ENCODE results near the gene RNU11. TPM values are rescaled to one million over a fixed set of nuclear protein-coding genes. Genes with fewer than 3 reads are reported as not detected.

Gene RNU11
- total RNA-seq, 1 experiment from 2014 or later, result not detected

DNA sequence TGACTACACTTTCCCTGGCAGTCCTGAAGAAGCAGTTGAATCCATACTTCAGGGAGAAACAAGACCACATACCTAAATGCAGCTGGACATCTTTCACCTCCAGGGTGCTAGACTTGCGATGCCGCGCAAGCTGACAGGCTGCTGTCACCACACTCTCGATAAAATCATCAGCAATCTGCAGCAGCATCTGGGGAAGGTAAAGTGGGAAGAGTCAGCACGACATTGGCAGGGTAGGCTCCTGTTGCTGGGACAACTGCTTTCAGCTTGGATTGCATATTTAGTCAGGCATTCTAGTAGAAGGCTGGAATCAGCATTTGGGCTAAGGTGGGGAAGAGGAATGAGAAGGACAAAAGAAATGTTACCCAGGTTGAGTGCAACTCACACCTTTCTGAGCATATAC is 35.2 kb upstream of the RNU11 start (continued):
- TF ChIP-seq, protein P1, sequence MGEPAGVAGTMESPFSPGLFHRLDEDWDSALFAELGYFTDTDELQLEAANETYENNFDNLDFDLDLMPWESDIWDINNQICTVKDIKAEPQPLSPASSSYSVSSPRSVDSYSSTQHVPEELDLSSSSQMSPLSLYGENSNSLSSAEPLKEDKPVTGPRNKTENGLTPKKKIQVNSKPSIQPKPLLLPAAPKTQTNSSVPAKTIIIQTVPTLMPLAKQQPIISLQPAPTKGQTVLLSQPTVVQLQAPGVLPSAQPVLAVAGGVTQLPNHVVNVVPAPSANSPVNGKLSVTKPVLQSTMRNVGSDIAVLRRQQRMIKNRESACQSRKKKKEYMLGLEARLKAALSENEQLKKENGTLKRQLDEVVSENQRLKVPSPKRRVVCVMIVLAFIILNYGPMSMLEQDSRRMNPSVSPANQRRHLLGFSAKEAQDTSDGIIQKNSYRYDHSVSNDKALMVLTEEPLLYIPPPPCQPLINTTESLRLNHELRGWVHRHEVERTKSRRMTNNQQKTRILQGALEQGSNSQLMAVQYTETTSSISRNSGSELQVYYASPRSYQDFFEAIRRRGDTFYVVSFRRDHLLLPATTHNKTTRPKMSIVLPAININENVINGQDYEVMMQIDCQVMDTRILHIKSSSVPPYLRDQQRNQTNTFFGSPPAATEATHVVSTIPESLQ (CRISPR knock-in tag; IDR thresholded peaks at IDR 0.05), result no peak

DNA sequence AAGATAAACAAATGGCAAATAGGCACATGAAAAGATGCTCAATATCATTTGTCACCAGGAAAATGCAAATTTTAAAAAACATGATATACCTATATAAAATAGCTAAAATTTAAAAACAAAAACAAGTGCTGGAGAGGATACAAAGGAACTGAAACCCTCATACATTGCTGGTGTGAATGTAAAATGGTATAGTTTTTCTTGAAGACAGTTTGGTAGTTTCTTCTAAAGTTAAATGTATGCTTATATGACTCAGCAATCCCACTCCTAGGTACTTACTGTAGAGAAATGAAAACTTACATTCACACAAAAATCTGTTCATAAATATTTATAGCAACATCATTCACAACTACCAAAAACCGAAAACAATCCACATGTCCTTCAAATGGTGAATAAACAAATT is 16.7 kb upstream of the RNU11 start:
- ATAC-seq (no peak), DNase-seq (ENCODE audit: low spot score) (no peak)
- Mint-ChIP-seq H3K27me3 (ENCODE audit: low read depth) (no peaks in the 10 kb centered on the region), H3K27ac (no peak overlapping the region), H3K4me1 (no peaks in the 10 kb centered on the region), H3K36me3 (peaks cover 3% of the 10 kb centered on the region; the same call in 1 of the 2 replicates), H3K9me3 (peaks cover 4% of the 10 kb centered on the region; the same call in 1 of the 2 replicates), H3K4me3 (no peak overlapping the region)
- CTCF ChIA-PET, result no interaction called here
- TF ChIP-seq, protein P1 (CRISPR knock-in tag; IDR thresholded peaks at IDR 0.05), result no peak
- no peak for TF ChIP-seq RORB (CRISPR knock-in tag; IDR thresholded peaks at IDR 0.05)
- no peak for TF ChIP-seq ESRRA (CRISPR knock-in tag; IDR thresholded peaks at IDR 0.05; ENCODE audit: borderline replicate concordance)
- no peak for TF ChIP-seq IRF2 (CRISPR knock-in tag; IDR thresholded peaks at IDR 0.05; ENCODE audit: borderline replicate concordance, low read depth)
- TF ChIP-seq, protein P2, sequence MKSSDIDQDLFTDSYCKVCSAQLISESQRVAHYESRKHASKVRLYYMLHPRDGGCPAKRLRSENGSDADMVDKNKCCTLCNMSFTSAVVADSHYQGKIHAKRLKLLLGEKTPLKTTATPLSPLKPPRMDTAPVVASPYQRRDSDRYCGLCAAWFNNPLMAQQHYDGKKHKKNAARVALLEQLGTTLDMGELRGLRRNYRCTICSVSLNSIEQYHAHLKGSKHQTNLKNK (CRISPR knock-in tag; IDR thresholded peaks at IDR 0.05), result no peak
- TF ChIP-seq CBFB (CRISPR knock-in tag; IDR thresholded peaks at IDR 0.05; ENCODE audit: low read depth), result no peak
- TF ChIP-seq JAZF1 (CRISPR knock-in tag; IDR thresholded peaks at IDR 0.05), result no peak
- no peak for TF ChIP-seq ZNF416 (CRISPR knock-in tag; IDR thresholded peaks at IDR 0.05)
- TF ChIP-seq, protein P3, sequence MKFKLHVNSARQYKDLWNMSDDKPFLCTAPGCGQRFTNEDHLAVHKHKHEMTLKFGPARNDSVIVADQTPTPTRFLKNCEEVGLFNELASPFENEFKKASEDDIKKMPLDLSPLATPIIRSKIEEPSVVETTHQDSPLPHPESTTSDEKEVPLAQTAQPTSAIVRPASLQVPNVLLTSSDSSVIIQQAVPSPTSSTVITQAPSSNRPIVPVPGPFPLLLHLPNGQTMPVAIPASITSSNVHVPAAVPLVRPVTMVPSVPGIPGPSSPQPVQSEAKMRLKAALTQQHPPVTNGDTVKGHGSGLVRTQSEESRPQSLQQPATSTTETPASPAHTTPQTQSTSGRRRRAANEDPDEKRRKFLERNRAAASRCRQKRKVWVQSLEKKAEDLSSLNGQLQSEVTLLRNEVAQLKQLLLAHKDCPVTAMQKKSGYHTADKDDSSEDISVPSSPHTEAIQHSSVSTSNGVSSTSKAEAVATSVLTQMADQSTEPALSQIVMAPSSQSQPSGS (CRISPR knock-in tag; IDR thresholded peaks at IDR 0.05; ENCODE audit: borderline replicate concordance, low read depth), result no peak
- TF ChIP-seq, protein P4, sequence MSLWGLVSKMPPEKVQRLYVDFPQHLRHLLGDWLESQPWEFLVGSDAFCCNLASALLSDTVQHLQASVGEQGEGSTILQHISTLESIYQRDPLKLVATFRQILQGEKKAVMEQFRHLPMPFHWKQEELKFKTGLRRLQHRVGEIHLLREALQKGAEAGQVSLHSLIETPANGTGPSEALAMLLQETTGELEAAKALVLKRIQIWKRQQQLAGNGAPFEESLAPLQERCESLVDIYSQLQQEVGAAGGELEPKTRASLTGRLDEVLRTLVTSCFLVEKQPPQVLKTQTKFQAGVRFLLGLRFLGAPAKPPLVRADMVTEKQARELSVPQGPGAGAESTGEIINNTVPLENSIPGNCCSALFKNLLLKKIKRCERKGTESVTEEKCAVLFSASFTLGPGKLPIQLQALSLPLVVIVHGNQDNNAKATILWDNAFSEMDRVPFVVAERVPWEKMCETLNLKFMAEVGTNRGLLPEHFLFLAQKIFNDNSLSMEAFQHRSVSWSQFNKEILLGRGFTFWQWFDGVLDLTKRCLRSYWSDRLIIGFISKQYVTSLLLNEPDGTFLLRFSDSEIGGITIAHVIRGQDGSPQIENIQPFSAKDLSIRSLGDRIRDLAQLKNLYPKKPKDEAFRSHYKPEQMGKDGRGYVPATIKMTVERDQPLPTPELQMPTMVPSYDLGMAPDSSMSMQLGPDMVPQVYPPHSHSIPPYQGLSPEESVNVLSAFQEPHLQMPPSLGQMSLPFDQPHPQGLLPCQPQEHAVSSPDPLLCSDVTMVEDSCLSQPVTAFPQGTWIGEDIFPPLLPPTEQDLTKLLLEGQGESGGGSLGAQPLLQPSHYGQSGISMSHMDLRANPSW (CRISPR knock-in tag; conservative IDR thresholded peaks at IDR 0.05; ENCODE audit: low read depth), result no peak
- TF ChIP-seq OVOL2 (CRISPR knock-in tag; IDR thresholded peaks at IDR 0.05; ENCODE audit: borderline replicate concordance), result no peak
- TF ChIP-seq NFYB (CRISPR knock-in tag; conservative IDR thresholded peaks at IDR 0.05; ENCODE audit: low read depth), result no peak
- TF ChIP-seq NFATC4 (CRISPR knock-in tag; IDR thresholded peaks at IDR 0.05), result no peak
- TF ChIP-seq ZNF263 (CRISPR knock-in tag; IDR thresholded peaks at IDR 0.05; ENCODE audit: low read depth), result no peak
- TF ChIP-seq NR3C1 (CRISPR knock-in tag; conservative IDR thresholded peaks at IDR 0.05; ENCODE audit: low read depth), result no peak
- TF ChIP-seq GTF2I (CRISPR knock-in tag; conservative IDR thresholded peaks at IDR 0.05), result no peak
- TF ChIP-seq TEAD4 (CRISPR knock-in tag; IDR thresholded peaks at IDR 0.05), result no peak
- TF ChIP-seq ZNF396 (CRISPR knock-in tag; IDR thresholded peaks at IDR 0.05; ENCODE audit: borderline replicate concordance), result no peak
- POLR2A ChIA-PET, result interaction anchor here (0.6 kb wide), 1 partner anchor 479 kb away, joined by 6 read pairs; no protein-coding TSS in a partner anchor
